ENCODE results near the gene HERC5. TPM values are rescaled to one million over a fixed set of nuclear protein-coding genes. Genes with fewer than 3 reads are reported as not detected.
"Not testable (repeated sequence)": the region's sequence is repeated elsewhere in the genome, so short reads cannot be mapped to it uniquely, and the experiment has no call there.

The HERC5 gene
- 0.73 and 1.7 TPM in 2 replicates for total RNA-seq

DNA sequence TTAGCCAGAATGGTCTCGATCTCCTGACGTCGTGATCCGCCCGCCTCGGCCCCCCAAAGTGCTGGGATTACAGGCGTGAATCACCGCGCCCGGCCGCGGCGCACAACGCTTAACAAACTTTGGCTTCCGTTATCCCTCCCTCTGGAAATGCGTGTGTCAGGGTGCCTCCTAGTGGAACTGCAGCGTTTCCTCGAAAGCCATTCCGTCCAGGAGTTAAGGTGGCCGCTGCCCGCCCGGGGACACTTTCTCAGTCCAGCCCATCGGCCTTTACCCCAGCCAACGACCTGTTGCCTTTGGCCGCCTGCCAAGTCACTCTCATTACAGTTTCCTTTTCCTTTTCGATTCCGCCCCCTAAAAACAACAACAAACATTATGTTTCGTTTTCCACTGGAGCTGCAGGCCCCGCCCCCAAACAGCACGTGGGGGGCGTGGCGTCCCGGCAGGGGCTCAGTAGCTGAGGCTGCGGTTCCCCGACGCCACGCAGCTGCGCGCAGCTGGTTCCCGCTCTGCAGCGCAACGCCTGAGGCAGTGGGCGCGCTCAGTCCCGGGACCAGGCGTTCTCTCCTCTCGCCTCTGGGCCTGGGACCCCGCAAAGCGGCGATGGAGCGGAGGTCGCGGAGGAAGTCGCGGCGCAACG, at the start of gene HERC5:
Gene HERC5 (plus strand): TSS at position 450 of the 637 bp plus-strand sequence. CDS start 151 bp downstream, at position 601.
- peak; percentile 86 for DNase-seq (ENCODE audit: low read depth, low spot score)

DNA sequence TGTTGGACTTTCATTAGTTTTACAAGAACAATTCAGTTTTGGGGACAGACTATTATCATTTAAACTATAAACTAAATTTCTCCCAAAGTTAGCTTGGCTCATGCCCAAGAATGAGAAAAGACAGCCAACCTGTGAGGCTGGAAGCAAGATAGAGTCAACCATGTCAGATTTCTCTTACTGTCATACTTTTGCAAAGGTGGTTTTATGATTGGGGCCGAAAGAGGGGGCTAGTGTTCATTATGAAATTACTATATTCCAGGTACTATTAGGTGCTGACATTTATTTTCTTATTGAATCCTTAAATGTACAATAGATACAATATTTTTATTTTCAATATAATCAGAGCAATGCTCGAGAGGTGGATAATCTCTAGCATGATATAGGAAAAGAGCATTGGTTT, 47.7 kb upstream of the HERC5 start:
- no peak for DNase-seq (ENCODE audit: low read depth, low spot score)

DNA sequence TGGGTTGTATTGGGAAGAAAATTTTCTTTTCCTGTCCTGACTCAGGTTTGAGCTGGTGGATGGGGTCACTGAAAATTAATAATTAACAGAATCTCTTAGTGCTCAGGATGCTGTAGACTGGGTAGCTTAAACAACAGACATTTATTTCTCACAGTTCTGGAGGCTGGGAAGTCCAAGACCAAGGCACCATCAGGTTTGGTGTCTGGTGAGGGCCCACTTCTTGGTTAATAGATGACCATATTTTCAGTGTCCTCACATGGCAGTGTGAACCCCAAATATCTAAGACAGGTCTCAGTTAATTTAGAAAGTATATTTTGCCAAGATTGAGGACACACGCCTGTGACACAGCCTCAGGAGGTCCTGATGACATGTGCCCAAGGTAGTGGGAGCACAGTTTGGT, 47.1 kb upstream of the HERC5 start:
- DNase-seq (ENCODE audit: low read depth, low spot score), result no peak

DNA sequence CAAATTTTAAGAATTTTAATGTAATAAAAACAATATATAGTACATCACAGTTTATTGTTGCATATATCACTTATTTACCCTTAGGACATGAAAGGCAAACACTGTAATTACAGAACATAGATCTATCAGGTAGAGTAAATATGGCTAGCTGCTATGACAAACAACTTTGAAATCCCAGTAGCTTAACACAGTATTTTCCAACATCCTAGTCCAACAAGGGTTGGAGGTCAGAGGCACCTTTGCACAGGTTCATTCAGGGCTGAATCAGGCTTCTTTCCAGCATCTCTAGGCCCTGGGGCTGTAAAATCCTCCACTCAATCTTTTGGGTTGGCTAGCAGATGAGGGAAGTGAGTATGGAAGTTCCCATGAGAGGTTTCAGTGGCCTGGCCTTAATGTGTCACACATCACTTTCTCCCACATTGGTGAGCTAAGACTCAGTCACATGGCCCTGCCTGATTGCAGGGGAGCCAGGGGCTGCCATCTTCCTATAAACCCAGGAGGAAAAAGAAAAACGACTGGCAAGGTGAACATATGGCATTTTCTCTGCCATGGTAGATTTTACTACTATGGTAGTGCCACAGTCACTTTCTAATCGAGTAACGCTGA, 45.3 kb upstream of the HERC5 start:
- DNase-seq (ENCODE audit: low read depth, low spot score), result no peak

DNA sequence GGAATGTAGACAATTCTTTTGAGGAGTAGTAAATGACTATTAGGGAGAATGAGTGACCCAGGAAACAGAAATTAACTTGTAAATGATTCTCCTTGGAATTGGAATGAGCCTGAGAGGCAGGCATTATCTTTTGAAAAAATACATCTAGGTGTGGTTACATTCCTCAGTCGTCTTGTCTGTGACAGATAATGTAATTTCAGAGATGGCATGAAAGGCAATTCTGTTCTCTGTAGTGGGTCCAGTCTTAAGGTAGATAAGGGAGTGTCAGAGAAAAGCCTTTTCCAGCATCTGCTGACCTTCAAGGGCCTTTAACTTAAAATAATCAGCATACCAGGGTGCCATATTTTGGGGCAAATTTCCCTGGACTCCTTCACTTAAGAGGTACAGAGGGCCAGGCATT, 43.1 kb upstream of the HERC5 start:
- no peak for DNase-seq (ENCODE audit: low read depth, low spot score)

DNA sequence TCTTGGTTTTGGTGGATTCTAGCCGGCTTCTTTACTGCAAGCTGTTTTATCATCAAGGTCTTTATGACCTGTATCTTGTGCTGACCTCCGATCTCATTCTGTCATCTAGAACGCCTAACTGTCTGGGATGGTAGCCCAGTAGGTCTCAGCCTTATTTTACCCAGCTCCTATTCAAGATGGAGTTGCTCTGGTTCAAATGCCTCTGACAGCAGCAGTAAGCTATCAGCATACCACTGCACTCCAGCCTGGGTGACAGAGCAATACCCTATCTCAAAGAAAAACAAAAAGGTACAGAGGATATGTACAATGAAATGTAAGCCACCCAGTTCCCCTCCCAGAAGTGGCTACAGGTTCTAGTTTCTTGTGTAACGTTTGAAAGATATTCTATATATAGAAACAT, 42.2 kb upstream of the HERC5 start:
- no peak for DNase-seq (ENCODE audit: low read depth, low spot score)

DNA sequence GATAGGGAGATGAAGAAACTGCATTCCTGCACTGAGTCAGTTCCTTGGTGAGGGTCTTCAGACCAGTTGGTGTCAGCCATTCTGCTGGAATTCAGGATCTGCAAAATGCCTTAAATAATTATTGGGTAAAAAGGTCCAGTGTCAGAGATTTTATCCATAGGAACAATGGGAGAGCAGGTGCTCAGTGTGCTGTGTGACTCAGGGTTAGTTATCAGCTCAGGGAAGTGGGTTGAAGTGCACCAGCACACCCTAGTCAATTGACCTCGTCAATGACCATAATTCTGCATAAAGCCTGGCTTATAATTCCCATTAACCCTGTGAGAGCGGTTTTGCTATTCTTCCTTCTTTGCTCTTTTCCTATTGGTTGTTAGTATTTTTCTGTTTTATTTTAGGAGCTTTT, 40.9 kb upstream of the HERC5 start:
- DNase-seq (ENCODE audit: low read depth, low spot score), result no peak

DNA sequence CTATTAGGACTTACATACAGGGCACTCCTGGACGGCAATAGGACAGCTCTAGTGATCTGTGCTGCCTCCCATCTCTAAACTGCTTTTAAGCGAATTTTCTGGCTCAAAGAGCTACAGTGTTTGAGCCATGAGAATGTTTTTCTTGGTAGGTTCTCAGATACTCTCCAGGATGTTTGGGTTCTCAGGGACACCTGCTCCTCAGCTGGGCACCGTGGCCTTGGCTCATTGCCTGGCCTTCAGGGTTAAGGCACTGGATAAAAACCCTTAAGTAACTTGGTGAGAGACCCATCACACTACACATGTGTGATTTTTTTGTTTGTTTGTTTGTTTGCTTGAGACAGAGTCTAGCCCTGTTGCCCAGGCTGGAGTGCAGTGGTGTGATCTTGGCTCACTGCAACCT, 38.5 kb upstream of the HERC5 start:
- no peak for DNase-seq (ENCODE audit: low read depth, low spot score)

DNA sequence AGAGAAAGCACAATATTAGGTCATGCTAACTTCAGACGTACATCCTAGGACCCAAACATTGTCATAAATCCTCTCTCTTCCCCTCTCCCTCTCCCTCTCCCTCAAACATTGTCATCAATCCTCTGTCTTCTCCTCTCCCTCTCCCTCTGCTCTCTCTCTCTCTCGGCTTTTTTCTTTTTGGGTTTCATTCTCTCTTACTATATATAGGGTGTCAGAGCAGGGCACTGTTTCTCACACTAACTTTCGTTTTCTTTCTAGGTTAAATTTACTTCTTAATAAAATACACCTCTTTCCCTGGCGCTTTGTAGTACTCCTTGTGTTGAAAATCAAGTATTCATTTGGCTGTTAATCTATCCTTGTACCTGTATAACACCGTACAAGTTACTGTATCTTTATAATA, 37.0 kb upstream of the HERC5 start:
- DNase-seq (ENCODE audit: low read depth, low spot score), result no peak

DNA sequence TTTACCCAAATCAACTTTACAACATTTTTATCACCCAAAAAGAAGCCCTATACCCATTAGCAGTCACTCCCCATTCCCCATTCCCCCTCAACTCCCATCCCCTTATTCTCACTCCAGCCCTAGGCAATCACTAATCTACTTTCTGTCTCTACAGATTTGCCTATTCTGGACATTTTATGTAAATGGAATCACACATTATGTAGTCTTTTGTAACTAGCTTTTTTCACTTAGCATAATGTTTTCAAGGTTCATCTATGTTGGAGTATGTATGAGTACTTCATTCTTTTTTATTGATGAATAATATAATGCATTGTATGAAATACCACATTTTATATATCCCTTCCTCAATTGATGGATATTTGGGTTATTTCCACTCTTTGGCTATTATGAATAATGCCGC, 36.1 kb upstream of the HERC5 start:
- DNase-seq (ENCODE audit: low read depth, low spot score), result no peak

DNA sequence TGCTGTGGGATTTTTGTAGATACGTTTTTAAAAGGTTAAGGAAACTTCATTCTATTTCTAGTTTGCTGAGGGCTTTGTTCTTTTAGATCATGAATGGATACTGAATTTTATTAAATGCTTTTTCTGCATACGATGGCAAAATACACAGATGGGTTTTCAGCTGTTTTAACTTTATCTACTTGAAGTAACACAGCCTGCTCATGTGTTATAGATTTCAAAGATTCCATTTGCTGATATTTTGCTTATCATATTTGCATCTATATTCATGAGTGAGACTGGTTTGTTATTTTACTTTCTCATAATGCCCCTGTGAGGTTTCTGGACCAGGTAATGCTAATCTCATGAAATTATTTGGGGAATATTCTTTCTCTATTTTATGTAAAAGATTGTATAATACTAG, 34.5 kb upstream of the HERC5 start:
- no peak for DNase-seq (ENCODE audit: low read depth, low spot score)

DNA sequence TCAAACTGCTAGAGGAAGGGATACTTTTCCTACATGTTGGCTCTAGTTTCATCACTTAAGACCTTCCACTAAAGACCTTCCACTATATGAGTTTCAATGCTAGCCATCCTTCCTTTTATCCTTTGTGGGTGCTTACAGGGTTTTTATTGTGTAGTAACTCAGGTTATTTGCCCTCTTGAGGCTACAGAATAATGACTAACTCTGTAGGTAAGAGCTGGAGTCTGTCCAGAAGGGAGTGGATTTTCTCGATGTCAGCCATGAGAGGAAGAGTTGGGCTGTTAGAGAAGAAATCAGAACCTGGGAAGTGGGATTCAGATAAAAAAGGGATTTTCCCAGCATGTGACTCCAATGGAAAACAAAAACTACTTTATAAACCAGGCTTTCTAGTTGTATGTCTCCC, 27.5 kb upstream of the HERC5 start:
- DNase-seq (ENCODE audit: low read depth, low spot score), result no peak

DNA sequence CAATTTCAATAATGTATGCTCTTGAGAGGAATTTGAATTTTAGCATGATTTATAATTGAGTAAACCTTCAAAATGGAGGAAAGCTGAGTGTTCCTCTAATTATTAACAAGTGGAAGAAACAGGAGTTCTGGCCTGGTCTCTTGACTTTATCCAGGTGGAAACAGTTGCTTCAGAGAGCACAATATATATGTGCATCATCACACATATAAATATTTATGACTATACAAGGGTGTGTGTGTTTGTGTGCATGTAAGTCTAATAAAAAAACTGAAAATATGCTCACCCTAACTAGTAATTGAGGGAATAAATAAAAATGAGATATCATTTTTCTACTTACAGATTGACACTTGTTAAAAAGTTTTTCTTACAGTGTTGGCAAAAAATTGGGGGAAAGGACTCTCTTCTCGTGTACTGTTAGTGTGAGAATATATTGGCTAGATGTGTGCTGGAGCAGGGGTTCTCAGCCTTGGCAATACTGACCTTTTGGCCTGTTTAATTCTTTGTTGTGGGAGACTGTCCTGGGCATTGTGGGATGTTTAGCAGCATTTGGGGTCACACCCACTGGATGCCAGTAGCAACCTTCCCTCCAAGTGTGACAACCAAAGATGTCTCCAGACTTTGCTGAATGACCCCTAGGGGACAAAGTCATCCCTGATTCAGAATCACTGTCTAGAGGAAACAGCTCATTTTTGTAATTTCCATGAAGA, 20.8 kb upstream of the HERC5 start:
- no peak for DNase-seq (ENCODE audit: low read depth, low spot score)

DNA sequence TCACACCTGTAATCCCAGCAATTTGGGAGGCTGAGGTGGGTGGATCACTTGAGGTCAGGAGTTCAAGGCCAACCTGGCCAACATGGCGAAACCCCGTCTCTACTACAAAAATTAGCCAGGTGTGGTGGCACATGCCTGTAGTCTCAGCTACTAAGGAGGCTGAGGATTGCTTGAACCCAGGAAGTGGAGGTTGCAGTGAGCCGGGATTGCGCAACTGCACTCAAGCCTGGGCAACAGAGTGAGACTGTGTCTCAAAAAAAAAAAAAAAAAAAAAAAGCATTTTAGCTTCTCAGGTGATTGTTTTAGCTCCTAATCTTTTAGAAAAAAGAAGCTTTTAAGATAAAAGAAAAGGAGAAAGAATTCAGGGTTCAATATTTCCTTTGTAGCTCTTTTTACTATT, 19.0 kb upstream of the HERC5 start:
- DNase-seq (ENCODE audit: low read depth, low spot score), result not testable (repeated sequence)

DNA sequence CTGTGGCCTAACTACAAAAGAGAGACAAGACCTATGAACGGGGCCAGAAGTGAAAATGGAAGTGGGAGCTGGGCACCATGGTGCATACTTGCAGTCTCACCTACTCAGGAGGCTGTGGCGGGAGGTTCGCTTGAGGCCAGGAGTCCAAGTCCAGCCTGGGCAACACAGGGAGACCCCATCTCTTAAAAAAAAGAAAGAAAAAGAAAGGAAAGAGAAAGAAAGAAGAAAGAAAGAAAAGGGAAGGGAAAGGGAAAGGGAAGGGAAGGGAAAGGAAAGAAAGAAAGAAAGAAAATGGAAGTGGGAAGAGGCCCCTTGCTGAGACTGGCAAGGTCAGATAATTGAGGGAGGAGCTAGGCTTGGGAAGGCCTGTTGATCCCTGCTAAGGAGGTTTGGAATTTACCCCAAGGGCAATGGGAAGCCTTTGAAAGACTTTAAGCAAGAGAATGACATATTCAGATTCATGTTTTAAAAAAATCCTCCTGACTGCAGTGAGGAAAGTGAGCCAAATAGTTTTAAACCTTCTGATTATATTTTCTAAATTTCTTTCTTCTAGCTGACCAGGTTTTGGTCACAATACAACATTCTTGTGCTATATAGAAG, 17.7 kb upstream of the HERC5 start:
- DNase-seq (ENCODE audit: low read depth, low spot score), result no peak

DNA sequence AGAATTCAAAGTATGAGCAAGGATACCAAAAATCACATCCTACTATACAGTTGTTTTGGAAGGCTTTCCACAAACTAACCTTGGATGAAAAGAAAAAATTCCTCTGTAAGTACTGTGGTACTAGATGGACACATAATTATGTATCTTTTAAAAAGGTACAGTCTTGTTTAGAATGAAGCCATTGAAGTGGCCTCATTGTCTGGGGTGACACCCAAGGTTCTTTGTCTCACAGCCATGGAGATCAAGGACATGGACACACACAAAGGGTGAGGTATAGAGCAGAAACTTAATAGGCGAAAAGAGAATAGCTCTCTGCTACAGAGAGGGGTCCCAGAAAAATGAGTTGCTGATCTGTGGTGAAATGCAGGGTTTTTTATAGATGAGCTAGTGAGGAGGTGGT, 16.8 kb upstream of the HERC5 start:
- DNase-seq (ENCODE audit: low read depth, low spot score), result no peak

DNA sequence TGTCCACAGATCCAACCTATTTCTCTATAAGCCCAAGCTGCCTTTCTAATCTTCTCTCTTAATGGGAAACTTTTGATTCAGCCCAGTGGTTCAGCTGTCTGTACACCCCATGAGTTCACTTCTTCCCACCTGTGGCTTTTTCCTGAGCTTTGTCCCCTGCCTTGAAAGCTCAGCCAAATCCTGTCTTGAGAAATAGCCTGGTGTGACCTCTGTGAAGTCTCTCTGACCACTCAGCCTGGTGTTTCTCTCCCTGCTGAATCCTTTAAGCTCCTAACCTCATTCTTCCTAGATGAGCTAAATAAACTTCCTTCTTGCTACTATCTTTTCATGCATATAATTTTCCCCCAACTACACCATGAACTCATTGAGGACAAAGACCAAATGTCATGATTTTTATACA, 15.2 kb upstream of the HERC5 start:
- DNase-seq (ENCODE audit: low read depth, low spot score), result no peak

DNA sequence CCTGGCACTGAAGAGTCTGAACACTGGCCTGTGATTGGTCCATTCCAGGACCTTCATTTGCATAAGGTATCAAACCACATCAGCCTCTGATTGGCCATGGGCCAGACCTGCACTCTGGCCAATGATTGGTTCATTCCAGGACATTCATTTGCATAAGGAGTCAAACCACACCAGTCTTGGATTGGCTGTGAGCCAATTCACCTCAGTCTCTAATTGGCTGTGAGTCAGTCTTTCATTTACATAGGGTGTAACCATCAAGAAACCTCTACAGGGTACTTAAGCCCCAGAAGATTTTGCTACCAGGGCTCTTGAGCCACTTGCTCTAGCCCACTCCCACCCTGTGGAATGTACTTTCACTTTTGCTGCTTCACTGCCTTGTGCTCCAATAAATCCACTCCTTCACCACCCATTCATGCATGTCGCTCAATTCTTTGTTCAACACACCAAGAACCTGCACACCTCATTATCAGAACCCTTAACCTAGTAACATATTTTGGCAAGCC, 14.2 kb upstream of the HERC5 start:
- DNase-seq (ENCODE audit: low read depth, low spot score), result no peak

DNA sequence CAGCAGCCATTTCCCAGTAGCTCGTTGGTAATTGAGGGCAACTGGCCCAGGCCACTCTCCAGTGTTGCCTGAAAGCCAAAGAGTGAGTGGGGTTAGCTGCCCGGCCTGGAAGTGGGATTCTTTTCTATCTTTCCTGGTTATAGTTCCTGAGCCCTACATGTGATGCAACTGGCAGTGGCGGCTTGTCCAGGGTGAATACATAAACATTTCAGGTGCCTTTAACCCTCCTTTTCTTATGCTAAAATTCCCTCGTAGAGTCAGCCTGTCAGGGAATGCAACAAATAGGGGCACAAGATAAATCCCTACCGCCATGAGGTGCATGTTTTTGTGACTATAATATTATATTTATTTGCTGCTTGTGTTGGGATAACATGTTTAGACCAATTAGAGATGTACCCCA, 13.4 kb upstream of the HERC5 start:
- no peak for DNase-seq (ENCODE audit: low read depth, low spot score)

DNA sequence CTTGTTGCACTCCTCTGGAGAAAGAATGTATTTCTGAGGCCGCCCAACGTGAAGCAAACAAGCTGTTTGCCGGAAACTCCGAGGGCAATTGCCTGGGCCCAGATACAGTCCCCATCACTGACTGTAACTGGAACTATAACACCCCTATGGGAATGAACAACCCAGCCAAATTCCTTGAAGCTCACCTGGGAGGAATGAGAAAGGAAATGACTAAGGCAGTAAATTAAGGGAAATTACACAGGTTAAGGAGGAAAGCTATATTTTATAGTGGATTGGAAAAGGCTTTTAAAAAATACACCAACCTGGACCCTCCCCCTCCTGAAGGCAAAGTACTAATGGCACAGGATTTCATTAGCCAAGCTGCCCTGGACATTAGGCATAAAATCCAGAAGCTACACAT, 11.7 kb upstream of the HERC5 start:
- DNase-seq (ENCODE audit: low read depth, low spot score), result no peak

DNA sequence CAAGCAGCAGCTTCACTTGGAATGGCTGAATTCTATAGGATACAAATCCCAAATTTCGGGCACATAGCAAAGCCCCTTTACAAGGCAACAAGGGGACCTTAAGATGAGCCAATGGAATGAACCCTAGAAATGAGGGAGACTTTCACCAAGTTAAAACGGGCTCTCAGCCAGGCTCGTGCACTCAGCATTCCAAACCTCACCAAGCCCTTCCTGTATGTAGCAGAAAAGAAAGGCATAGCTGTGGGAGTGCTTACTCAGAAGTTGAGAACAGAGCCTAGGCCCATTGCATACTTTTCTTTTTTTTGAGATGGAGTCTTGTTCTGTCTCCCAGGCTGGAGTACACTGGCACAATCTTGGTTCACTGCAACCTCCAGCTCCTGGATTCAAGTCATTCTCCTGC, 10.8 kb upstream of the HERC5 start:
- DNase-seq (ENCODE audit: low read depth, low spot score), result no peak

DNA sequence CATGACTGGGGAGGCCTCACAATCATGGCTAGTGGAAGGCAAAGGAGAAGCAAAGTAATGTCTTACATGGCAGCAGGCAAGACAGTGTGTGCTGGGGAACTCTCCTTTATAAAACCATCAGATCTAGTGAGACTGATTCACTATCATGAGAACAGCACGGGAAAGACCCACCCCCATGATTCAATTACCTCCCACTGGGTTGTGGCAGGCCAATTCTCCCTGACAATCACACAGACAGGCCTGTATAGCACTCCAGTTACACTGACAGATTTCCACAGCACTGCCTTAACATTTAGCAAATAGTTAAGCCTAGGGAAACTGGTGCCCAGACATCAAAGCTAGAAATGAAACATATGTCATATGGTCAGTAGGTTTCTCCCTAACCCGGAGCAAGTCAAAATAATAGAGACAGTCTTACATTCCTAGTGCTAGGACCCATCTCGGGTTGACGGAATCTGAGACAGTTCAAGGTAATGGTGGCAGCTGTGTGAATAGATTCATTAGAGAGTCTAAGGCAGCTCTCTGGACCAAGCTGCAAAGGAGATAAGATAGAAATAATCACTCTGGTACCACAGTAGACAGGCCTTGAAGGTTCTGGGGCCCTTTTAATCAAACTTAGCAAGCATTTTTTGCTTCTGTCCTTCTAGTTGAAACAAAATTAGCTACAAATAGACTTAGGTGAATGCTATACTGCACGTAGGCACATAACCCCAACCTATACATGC, 9.4 kb upstream of the HERC5 start:
- DNase-seq (ENCODE audit: low read depth, low spot score), result no peak
